ENCODE data around the gene AHSG.

GRCh38 chr3:186635532-186635931 lies 22.7 kb downstream of the AHSG start:
- TF ChIP-seq CTCF (conservative IDR thresholded peaks at IDR 0.05 in 1 of 2, IDR thresholded peaks at IDR 0.05 in 1 of 2; ENCODE audit: low read depth in 1 of 2, low read length in 2 of 2) = no peak
- no peak for TF ChIP-seq EZH2 (IDR thresholded peaks at IDR 0.05; ENCODE audit: low read length, missing control alignments)

All from fibroblast of lung (primary cell).